Urinary bladder (tissue), 4 donors: ENCODE results near the gene ARHGDIA. TPM values are rescaled to one million over a fixed set of nuclear protein-coding genes. Genes with fewer than 3 reads are reported as not detected.
A peak's percentile ranks its signal among the peaks of the same experiment; 100 is the strongest.
"Not testable (repeated sequence)": the region's sequence is repeated elsewhere in the genome, so short reads cannot be mapped to it uniquely, and the experiment has no call there.

ENCODE experiments used
- DNase-seq: peaks from one replicate; pipeline ENCODE4 v3.0.0-alpha.2; 2015; ENCODE audit errors: extremely low spot score
- H3K27ac ChIP-seq: one replicate; pipeline ENCODE4 v1.5.1; 2013; ENCODE audit warnings: low read depth, mild to moderate bottlenecking, moderate library complexity
- H3K36me3 ChIP-seq: one replicate; pipeline ENCODE4 v1.6.1; 2013; ENCODE audit warnings: mild to moderate bottlenecking, moderate library complexity; ENCODE audit not compliant: insufficient read depth
- H3K4me1 ChIP-seq: one replicate; pipeline ENCODE4 v1.6.1; 2013; ENCODE audit warnings: mild to moderate bottlenecking, moderate library complexity; ENCODE audit not compliant: insufficient read depth
- H3K4me3 ChIP-seq: one replicate; pipeline ENCODE4 v1.5.1; 2013; ENCODE audit warnings: low read depth, low read length
- WGBS: extraction: QIAGEN DNeasy Blood & Tissue Kit; methylation state at CpG from one replicate; pipeline ENCODE4 v1.1.7; 2013; 5-methylcytosine and 5-hydroxymethylcytosine counted together
- polyA plus RNA-seq: library from polyadenylated mRNA; stranded (reverse); fragments of 200-250 nt; gene quantifications from one replicate; pipeline ENCODE4 v1.2.3, GENCODE V29; 2013
- total RNA-seq: library from RNA; depleted of rRNA; stranded (reverse); fragments of >200 nt; gene quantifications from one replicate; pipeline ENCODE4 v1.2.3, GENCODE V29; 2014
- donor health status: healthy with polysubstance abuse.
- donor health status: healthy.

The ARHGDIA gene
- total and polyA plus RNA-seq, 2 donors = 31.0 to 277 TPM

DNA sequence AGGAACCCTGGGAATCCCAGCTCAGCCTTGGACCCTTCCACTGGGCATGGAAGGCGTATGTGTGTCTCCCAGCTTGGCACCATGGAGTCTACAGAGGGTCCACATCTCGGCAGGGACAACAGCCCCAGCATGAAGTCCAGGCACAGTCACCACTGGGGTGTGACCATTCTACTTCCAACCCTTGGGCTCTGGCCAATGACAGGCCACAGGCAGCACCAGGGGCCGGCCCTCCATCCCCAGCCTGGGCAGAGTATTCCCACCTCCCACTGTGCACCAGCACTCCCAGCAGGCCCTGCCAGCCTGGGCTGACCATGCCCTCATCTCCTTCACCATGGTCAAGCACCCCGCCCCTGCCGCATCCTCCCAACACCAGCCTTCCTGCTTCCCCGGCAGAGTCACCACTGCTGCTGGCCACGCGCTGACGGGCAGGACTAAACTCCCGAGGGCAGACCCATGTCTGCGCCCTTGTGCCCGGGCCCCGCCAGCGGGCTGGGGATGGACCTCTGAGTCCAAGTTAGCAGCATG is 26.7 kb downstream of the ARHGDIA start:
- H3K36me3 ChIP-seq = peaks cover 5% of the 10 kb centered on the region
- no peaks in the 10 kb centered on the region for H3K4me1 ChIP-seq
- H3K4me3 ChIP-seq = no peak overlapping the region
- 89% methylated on average over 14 of the region's 14 CpGs for WGBS
- DNase-seq = no peak
- no peak overlapping the region for H3K27ac ChIP-seq

DNA sequence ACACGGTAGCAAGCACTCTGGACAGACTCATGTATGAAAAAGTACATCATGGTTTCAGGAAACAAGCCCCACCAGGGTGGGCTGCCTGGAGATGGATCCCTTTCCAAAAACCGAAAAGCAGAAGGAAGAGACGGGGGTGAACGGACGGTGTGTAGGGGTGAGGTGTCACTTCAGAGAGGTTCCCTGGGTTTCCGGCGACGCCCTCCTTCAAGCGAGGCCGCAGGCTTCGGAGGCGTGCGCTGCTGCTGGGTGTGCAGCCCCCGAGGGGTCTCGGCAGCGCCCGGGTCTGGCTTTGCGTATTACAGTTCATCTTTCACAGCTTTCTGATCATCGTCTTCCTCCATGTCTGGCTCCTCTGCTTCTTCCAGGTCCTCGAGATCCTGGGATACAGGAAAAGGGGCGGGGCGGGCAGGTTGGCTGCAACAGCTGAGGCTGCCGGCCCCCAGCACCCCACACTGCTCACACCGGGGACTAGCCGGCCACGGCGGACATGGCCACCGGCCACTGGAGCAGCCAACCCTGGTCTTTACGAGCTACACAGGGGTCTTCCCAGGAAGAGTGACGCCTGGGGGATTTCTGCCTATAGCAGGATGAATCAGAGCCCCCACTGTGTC is 27.3 kb downstream of the ARHGDIA start:
- H3K27ac ChIP-seq = no peak overlapping the region
- WGBS = 89% methylated on average over 30 of the region's 30 CpGs

DNA sequence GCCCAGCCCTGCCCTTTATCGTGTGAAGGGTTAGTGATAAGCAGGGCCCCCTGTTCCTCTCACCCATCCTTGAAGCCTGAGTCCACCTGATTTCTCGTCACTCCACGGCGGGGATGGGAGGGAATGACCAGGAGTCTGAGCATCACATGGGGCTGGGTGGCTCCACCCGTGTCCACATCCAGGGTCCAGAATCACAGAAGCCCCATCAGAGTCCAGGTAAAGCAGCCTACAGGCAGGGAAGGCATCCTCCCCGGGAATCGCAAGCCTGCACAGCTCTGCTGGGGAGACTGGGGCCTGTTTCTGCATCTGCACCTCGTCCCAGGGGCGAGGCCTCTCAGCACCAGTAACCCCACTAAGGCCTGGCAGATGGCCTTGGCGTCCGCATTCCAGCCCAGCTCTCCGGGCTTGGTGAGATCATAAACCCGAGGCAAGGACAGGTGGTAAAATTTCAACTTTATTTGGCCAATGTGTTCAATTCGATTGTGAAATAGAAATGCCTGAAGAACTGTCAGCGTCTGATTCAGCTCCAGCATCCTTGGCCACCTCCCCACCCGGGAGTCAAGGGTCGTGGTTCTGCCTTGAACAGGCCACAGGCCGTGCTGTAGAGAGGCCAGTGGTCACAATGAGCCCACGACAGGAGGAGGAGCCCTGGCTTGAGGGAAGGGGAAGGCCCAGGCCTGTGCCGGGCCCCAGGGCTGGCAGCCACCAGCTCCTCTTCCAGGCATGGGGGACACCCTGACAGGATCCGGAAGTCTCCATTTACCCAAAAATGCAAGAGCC is 28.2 kb downstream of the ARHGDIA start:
- 76% methylated on average over 21 of the region's 21 CpGs for WGBS
- no peak overlapping the region for H3K27ac ChIP-seq
- H3K4me1 ChIP-seq = no peaks in the 10 kb centered on the region
- no peak overlapping the region for H3K4me3 ChIP-seq
- peaks cover 5% of the 10 kb centered on the region for H3K36me3 ChIP-seq
- DNase-seq = no peak

More for the DNA sequence above, 27.3 kb downstream of the ARHGDIA start:
- Histone ChIP-seq H3K4me3 (no peak overlapping the region), H3K4me1 (no peaks in the 10 kb centered on the region), H3K36me3 (peaks cover 5% of the 10 kb centered on the region)
- no peak for DNase-seq

DNA sequence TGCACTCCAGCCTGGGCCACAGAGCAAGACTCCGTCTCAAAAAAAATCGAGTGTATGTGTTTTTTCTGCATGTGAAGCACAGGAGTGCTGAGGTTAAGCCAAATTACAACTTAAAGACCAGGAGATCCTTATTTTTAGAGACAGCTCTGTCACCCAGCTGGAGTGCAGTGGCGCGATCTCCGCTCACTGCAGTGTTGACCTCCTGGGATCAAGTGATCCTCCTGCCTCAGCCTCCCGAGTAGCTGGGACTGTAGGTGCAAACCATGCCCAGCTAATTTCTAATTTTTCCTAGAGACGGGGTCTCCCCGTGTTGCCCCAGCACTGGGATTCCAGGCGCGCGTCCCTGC is 28.8 kb downstream of the ARHGDIA start:
- no peak overlapping the region for H3K4me3 ChIP-seq
- no peaks in the 10 kb centered on the region for H3K4me1 ChIP-seq
- no peak overlapping the region for H3K27ac ChIP-seq
- H3K36me3 ChIP-seq = peaks cover 5% of the 10 kb centered on the region
- DNase-seq = no peak
- 93% methylated on average over 11 of the region's 11 CpGs for WGBS

DNA sequence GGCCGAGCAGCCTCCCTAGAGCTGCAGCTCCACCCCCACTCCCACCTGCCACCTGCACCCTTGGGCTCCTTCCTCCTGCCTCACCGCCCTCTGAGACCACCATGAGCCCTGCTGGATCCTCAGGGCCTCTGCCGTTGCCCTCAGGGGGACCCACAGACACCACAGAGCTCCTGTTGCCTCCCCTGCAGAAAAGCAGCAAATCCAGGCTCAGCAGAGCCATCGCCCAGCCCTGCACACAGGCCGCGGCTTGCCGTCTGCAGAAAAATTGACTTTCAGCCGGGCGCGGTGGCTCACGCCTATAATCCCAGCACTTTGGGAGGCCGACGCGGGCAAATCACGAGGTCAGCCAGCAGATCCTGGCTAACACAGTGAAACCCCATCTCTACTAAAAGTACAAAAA is 29.3 kb downstream of the ARHGDIA start:
- Histone ChIP-seq H3K27ac (peak overlapping the region; percentile 43), H3K4me3 (no peak overlapping the region)
- 81% methylated on average over 15 of the region's 15 CpGs for WGBS

DNA sequence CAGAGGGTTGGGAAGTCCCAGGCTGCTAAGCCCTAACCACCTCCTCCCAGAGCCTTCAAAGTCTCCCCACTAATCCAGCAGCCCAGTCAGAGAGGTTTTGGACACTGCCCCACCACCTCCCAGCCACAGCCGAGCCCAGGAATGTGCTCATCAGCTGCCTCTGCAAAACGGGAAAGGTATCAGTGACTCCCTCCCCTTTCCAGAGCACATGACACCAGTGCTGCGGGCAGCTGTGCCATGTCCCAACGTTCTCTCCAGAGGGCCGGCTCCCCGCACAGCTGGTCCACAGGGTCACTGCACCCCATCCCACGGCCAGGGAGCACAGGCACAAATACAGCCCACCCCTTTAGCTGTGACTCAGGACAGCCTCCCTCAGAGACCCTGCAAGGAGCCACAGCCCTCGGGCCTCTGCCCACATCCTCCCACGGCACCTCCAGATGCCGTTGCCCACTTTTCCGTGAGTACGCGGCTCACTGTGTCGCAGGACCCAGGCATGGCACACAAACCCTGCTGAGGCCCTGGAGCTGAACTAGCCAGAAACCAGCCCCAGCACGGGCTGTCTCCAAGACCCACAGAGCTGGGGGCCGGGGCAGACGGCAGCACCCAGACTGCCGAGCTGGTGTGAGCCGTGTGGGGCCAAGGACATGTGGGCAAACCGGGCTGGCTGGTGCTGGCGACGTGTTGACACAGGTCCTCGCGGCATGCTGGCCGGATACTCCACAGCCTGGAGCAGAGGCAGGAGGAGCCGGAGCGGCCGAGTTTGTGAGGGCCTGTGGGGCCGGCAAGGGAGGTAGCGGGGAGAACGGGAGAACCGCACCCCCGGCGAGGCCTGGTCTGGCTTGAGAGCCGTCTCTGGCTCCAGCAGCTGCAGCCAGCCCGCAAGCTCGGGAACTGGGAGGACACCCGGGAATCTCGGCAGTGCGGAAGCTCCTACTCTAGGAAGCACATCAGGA is 30.0 kb downstream of the ARHGDIA start:
- Histone ChIP-seq H3K36me3 (peaks cover 5% of the 10 kb centered on the region), H3K27ac (peak overlapping the region; percentile 43), H3K4me3 (no peak overlapping the region), H3K4me1 (no peaks in the 10 kb centered on the region)
- 71% methylated on average over 40 of the region's 40 CpGs for WGBS
- DNase-seq = no peak

More for the DNA sequence above, 29.3 kb downstream of the ARHGDIA start:
- DNase-seq = no peak
- Histone ChIP-seq H3K36me3 (peaks cover 5% of the 10 kb centered on the region), H3K4me1 (no peaks in the 10 kb centered on the region)

DNA sequence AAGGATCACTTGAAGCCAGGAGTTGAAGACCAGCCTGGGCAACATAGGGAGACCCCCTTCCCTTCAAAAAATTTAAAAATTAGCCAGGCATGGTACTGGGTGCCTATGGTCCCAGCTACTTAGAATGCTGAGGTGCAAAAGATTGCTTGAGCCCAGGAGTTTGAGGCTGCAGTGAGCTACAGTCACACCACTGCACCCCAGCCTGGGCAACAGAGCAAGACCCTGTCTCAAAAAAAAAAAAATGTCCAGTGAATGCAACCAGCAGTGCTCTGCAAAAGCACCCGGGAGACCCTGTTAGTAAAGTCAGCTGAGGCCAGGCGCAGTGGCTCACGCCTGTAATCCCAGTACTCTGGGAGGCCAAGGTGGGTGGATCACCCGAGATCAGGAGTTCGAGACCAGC is 31.1 kb downstream of the ARHGDIA start:
- H3K27ac ChIP-seq, H3K4me1 ChIP-seq, H3K4me3 ChIP-seq, H3K36me3 ChIP-seq, DNase-seq: not testable (repeated sequence)
- WGBS = 94% methylated on average over 5 of the region's 5 CpGs

DNA sequence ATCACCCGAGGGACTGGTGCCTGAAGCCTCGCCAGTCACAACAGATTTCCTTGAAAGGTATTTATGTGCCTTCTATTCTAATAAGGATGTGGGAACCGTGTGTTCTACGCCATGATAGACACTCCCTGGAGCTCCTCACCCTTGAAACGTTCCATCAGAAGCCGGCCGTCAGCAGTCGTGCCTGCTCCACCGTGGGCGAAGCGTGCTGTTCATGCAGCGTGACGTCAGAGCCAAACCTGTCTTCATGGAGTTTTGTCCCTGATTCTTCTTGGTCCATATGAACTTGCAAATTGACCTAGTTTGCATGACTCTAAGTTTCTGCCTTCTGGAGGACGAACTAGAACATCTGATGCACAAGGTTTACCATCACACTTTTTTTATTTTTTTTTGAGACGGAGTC is 31.8 kb downstream of the ARHGDIA start:
- DNase-seq = no peak
- no peak overlapping the region for H3K27ac ChIP-seq
- no peak overlapping the region for H3K4me3 ChIP-seq
- WGBS = 75% methylated on average over 15 of the region's 15 CpGs
- H3K4me1 ChIP-seq = no peaks in the 10 kb centered on the region
- no peaks in the 10 kb centered on the region for H3K36me3 ChIP-seq

DNA sequence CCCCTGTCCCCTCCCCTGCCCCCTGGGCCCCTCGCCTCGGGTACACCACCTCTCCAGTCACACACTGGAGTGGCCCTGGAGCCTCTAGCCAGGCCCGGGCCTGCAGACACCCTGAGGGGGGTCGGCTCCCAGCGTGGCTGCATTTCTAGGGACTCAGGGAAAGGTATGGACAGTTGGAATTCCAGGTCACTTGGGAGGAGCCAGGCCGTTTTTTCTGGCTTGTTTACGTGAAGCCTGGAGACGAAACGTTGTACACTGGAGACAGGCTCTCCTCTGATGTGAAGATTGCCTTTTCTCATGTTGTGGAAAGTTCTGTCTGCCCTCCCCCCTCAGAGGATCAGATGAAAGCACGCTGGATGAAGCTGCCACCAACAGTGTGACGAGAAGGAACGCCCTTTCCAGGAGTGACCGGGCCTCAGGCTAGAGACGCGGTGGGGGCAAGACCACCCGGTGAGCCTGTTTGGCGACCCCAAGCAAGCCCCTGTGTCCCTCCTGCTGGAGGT is 32.3 kb downstream of the ARHGDIA start:
- WGBS = 36% methylated on average over 17 of the region's 17 CpGs
- Histone ChIP-seq H3K36me3 (no peaks in the 10 kb centered on the region), H3K4me1 (no peaks in the 10 kb centered on the region), H3K4me3 (no peak overlapping the region), H3K27ac (no peak overlapping the region)
- no peak for DNase-seq

DNA sequence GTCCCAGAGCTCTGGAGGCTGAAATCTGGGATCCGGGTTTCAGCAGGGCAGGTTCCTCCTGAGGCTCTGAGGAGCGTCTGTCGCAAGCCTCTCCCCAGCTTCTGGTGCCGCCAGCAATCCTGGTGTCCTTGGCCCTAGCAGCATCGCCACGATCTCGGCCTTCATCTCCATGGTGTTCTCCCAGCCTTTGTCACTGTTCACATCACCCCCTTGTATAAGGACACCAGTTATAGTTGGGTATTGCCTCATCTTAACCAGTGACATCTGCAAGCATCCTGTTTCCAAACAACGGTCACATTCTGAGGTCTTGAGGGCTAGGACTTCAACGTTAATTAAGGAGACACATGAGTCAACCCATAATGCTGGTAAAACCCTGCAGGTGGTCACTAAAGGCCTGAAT is 33.5 kb downstream of the ARHGDIA start:
- 79% methylated on average over 9 of the region's 9 CpGs for WGBS
- no peak for DNase-seq

DNA sequence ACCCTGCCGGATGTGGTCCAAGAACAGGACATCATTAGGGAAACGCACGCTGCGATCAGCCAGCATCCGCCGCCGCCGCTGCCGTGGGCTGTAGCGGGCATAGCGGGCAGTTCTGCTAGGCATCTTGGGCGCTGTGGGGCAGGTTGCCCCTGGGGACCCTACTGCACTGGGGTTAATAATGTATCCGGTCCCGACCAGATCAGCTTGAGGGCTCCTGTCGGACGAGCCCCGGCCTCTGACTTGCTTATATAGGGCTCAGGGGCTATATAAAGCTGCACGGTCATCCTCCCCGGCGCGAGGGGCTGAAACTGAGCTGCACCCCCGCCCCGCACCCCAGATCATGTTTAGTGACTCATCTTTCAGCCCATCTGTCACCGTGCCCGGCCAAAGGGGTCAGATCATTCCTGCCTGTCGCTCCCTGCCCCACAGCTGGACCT is 36.3 kb downstream of the ARHGDIA start, which contains the start of gene PPP1R27:
PPP1R27 (minus strand) TSS at position 220 of the 437 bp plus-strand sequence; CDS start at position 123, 97 bp downstream.
- Histone ChIP-seq H3K4me3 (peak within 1 kb of the TSS; percentile 88), H3K27ac (no peak within 1 kb of the TSS), H3K4me1 (no peaks in the 10 kb centered on the region), H3K36me3 (no peaks in the 10 kb centered on the region)
- 91% methylated on average over 26 of the region's 26 CpGs for WGBS
- no peak for DNase-seq

More for the DNA sequence above, 33.5 kb downstream of the ARHGDIA start:
- Histone ChIP-seq H3K36me3 (no peaks in the 10 kb centered on the region), H3K4me3 (no peak overlapping the region), H3K27ac (no peak overlapping the region), H3K4me1 (no peaks in the 10 kb centered on the region)

DNA sequence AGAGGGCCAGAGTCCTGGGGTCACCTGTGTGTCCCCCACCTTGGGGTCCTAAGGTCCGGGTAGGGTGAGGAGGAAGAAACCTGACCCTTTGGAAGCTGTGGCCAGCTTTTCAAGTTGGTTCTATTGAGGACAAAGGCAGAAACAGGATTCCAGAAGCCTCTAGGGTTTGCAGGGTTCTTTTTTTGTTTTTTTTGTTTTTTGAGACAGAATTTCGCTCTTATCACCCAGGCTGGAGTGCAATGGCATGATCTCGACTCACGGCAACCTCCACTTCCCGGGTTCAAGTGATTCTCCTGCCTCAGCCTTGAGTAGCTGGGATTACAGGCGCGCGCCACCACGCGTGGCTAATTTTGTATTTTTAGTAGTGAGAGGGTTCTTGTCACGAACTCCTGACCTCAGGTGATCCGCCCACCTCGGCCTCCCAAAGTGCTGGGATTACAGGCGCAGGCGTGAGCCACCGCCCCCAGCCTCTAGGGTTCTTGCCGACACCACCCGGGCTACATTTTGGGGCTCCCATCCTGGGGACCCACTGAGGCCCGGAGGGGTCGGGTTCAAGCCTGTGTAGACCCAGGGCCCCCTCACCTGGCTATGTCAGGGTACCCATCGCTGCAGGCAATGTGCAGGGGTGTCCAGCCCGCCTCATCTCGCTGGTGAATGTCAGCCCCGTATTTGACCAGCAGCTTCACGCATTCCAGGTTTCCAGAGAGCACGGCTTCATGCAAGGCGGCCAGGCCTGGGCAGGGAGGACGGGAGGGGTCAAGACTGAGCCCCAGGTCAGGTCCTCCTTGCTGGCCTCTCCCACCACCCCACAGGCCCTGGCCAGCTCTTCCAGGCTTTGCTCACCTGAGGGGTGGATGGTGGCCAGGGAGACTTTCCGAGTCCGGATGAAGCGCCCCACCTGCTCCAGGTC is 37.0 kb downstream of the ARHGDIA start:
- DNase-seq = no peak
- Histone ChIP-seq H3K36me3 (no peaks in the 10 kb centered on the region), H3K4me1 (no peaks in the 10 kb centered on the region), H3K27ac (no peak overlapping the region), H3K4me3 (peak overlapping the region; percentile 88)
- WGBS = 81% methylated on average over 31 of the region's 31 CpGs
